Measurements from ENCODE around the gene TPGS2.

DNA sequence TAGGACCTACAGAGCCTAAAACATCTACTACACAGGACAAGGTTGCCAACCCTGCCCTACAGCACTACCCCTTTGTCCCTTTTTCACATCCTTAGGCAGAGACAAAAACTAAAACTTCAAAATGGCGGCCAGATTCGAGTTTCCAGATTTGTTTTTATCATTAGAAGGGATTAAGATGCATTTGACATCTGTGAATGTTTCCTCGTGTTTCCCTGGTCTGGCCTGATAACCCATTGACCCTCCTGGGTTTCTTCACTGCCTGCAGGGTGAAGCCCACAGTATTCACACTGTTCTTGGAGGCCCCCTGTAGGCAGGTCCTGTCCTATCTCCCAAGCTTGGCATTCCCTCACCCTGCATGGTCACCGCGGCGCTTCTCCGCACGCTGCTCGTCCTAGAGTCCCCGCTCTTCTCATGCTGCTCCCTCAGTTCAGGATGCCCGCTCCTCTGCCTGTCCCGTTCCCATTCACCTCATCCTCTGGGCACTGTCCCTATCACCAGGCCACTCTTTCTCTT is 67.6 kb downstream of the TPGS2 start:
- no peak; the same call in 1 of the 2 replicates for TF ChIP-seq CTCF (conservative IDR thresholded peaks at IDR 0.05; ENCODE audit: low read length)
- no peak for TF ChIP-seq EZH2phosphoT487 (IDR thresholded peaks at IDR 0.05; ENCODE audit: borderline replicate concordance)
